Upper lobe of left lung (tissue), 6 donors: ENCODE measurements around the gene KMT2B. TPM values are rescaled to one million over a fixed set of nuclear protein-coding genes. Genes with fewer than 3 reads are reported as not detected.
A peak's percentile ranks its signal among the peaks of the same experiment; 100 is the strongest.

Experiments
- ATAC-seq, 2 donors: fragments of 200-7000 bp; cut with Tn5 transposase; one replicate each; pipeline ENCODE4 v1.9.1; 2022; ENCODE audit warnings: mild to moderate bottlenecking in 2 of 2, moderate library complexity in 2 of 2; ENCODE audit not compliant: low FRiP score in 2 of 2
- DNase-seq, 2 donors: peaks; one replicate each; pipeline ENCODE4 v3.0.0-alpha.2; 2019 to 2020
- H3K27ac ChIP-seq, 4 donors: fragments of 200-600 bp; sonication (generic); one replicate each; pipeline ENCODE4 v1.5.1; 2016 to 2019
- H3K27me3 ChIP-seq, 4 donors: fragments of 200-600 bp; sonication (generic); one replicate each; pipeline ENCODE4 v1.5.1; 2017 to 2019
- H3K36me3 ChIP-seq, 4 donors: fragments of 200-600 bp; sonication (generic); one replicate each; pipeline ENCODE4 v1.5.1; 2016 to 2019
- H3K4me1 ChIP-seq, 4 donors: fragments of 200-600 bp; sonication (generic); one replicate each; pipeline ENCODE4 v1.5.1; 2018 to 2019
- H3K4me3 ChIP-seq, 4 donors: fragments of 200-600 bp; sonication (generic); one replicate each; pipeline ENCODE4 v1.5.1; 2017 to 2019; ENCODE audit warnings: mild to moderate bottlenecking in 2 of 4, moderate library complexity in 1 of 4
- H3K9me3 ChIP-seq, 4 donors: fragments of 200-600 bp; sonication (generic); one replicate each; pipeline ENCODE4 v1.5.1; 2018 to 2019
- EP300 ChIP-seq, 4 donors: sonication (generic); formaldehyde crosslinking; IDR thresholded peaks; one replicate each; pipeline ENCODE4 v1.5.1; 2017; ENCODE audit warnings: antibody characterized with exemption in 4 of 4, control low read depth in 2 of 4
- POLR2A ChIP-seq, 4 donors: fragments of 450-650 bp; IDR thresholded peaks; one replicate each; pipeline ENCODE4 v1.5.1; 2016 to 2017; ENCODE audit warnings: antibody characterized with exemption in 4 of 4, mild to moderate bottlenecking in 2 of 4
- POLR2AphosphoS5 ChIP-seq, 2 donors: sonication (generic); formaldehyde crosslinking; IDR thresholded peaks; one replicate each; pipeline ENCODE4 v1.5.1; 2017; ENCODE audit warnings: antibody characterized with exemption in 2 of 2
- WGBS, 2 donors: methylation state at CpG; one replicate each; pipeline ENCODE4 v1.1.5; 2017 to 2018; 5-methylcytosine and 5-hydroxymethylcytosine counted together
- total RNA-seq, 6 donors: library from RNA; depleted of rRNA in 4 of 6; stranded (reverse); fragments of >200 nt in 4 of 6; gene quantifications; one replicate each; pipeline versions ENCODE4 v1.1.0 to v1.2.1, GENCODE V29; 2016 to 2021
- TF ChIP-seq, protein P1 (sequence below), 6 experiments: fragments of 450-650 bp in 4 of 6; fragments of 200-600 bp in 2 of 6; sonication (generic) in 2 of 6; IDR thresholded peaks; one replicate each; pipeline ENCODE4 v1.5.1; 2016 to 2019; ENCODE audit warnings: antibody characterized with exemption in 6 of 6
- donor health status: DM: no; HTN: no; CAD: no; lungs with moderate emphysema.
- donor health status: DM: no; HTN: yes; CAD: no; lungs with severe emphysema.

KMT2B gene
- total RNA-seq, 6 donors from 2014 or later: 23.3 to 70.2 (median 37.3) TPM

DNA sequence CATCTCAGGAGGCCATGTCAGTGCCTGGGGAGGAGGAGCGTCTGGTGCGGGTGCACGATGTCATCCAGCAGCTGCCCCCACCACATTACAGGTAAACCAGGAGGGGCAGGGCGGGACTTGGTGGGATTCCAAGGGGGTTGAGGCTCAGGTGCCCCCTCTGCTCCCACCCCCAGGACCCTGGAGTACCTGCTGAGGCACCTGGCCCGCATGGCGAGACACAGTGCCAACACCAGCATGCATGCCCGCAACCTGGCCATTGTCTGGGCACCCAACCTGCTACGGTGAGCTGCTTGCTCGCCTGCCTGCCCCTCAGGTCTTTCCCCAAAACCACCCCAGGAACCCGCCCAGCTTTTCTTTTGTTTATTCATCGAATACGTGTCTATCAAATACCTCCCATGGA is 64.8 kb downstream of the KMT2B start:
- no peak for ATAC-seq
- no peaks in the 10 kb centered on the region for H3K27me3 ChIP-seq
- WGBS, 2 donors: 90 to 96% methylated on average over 8 to 12 of the region's 12 CpGs

DNA sequence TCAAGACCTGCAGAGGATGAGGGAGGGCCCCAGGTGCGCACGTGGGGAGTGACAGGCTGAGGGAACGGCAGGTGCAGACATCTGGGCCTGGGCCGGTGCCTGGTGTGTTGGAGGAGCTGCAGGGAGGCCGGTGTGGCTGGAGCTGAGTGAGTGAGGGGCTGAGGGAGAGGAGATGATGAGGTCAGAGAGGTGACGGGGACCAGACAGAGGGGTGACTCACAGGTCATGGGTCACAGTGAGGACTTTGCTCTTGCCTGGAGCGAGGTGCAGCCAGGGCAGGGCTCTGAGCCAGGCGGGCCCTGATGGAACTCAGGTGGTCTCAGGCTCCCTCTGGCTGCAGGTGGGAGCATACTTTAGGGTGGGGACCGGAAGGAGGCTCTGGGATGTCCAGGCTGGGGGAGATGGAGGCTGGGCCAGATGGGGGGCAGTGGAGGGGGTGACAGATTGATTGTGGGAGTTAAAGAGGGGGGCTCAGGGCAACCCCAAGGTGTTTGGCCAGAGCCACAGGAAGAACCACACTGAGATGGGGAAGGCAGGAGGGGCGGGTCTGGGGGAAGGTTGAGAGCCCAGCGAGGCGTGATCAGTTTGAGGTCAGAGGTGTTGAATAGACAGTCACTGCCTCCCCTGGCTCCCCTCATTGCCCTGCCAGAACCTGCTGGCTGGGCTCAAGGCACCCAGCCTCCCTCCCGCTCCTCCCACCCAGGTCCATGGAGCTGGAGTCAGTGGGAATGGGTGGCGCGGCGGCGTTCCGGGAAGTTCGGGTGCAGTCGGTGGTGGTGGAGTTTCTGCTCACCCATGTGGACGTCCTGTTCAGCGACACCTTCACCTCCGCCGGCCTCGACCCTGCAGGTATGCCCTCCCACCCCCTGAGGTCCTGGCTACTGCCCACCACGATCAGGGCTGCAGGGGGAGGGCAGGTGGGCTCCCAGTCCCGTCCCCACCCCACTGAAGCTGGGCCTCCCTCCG is 65.9 kb downstream of the KMT2B start:
- Histone ChIP-seq H3K9me3 (no peaks in the 10 kb centered on the region), H3K4me3 (no peak overlapping the region), H3K27me3 (no peaks in the 10 kb centered on the region), H3K27ac (no peak overlapping the region), H3K4me1 (no peaks in the 10 kb centered on the region), H3K36me3 (peaks cover 0 to 44% (median 23%) of the 10 kb centered on the region in 4 donors)
- no peak for TF ChIP-seq POLR2A (IDR thresholded peaks at IDR 0.05)
- TF ChIP-seq, protein P1, sequence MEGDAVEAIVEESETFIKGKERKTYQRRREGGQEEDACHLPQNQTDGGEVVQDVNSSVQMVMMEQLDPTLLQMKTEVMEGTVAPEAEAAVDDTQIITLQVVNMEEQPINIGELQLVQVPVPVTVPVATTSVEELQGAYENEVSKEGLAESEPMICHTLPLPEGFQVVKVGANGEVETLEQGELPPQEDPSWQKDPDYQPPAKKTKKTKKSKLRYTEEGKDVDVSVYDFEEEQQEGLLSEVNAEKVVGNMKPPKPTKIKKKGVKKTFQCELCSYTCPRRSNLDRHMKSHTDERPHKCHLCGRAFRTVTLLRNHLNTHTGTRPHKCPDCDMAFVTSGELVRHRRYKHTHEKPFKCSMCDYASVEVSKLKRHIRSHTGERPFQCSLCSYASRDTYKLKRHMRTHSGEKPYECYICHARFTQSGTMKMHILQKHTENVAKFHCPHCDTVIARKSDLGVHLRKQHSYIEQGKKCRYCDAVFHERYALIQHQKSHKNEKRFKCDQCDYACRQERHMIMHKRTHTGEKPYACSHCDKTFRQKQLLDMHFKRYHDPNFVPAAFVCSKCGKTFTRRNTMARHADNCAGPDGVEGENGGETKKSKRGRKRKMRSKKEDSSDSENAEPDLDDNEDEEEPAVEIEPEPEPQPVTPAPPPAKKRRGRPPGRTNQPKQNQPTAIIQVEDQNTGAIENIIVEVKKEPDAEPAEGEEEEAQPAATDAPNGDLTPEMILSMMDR (IDR thresholded peaks at IDR 0.05): no peak
- no peak for TF ChIP-seq EP300 (IDR thresholded peaks at IDR 0.05)
- TF ChIP-seq POLR2AphosphoS5 (IDR thresholded peaks at IDR 0.05): no peak
- WGBS, 2 donors: 88 to 89% methylated on average over 22 to 26 of the region's 28 CpGs
- ATAC-seq: no peak
- peak in 1 of 2 donors; percentile 76 for DNase-seq

More for the DNA sequence above, 64.8 kb downstream of the KMT2B start:
- H3K36me3 ChIP-seq: peaks cover 0 to 46% (median 26%) of the 10 kb centered on the region in 4 donors
- no peaks in the 10 kb centered on the region for H3K4me1 ChIP-seq
- no peak for TF ChIP-seq POLR2AphosphoS5 (IDR thresholded peaks at IDR 0.05)
- H3K9me3 ChIP-seq: no peaks in the 10 kb centered on the region
- peak in 1 of 2 donors; percentile 57 for DNase-seq
- H3K4me3 ChIP-seq: no peak overlapping the region
- no peak overlapping the region for H3K27ac ChIP-seq

DNA sequence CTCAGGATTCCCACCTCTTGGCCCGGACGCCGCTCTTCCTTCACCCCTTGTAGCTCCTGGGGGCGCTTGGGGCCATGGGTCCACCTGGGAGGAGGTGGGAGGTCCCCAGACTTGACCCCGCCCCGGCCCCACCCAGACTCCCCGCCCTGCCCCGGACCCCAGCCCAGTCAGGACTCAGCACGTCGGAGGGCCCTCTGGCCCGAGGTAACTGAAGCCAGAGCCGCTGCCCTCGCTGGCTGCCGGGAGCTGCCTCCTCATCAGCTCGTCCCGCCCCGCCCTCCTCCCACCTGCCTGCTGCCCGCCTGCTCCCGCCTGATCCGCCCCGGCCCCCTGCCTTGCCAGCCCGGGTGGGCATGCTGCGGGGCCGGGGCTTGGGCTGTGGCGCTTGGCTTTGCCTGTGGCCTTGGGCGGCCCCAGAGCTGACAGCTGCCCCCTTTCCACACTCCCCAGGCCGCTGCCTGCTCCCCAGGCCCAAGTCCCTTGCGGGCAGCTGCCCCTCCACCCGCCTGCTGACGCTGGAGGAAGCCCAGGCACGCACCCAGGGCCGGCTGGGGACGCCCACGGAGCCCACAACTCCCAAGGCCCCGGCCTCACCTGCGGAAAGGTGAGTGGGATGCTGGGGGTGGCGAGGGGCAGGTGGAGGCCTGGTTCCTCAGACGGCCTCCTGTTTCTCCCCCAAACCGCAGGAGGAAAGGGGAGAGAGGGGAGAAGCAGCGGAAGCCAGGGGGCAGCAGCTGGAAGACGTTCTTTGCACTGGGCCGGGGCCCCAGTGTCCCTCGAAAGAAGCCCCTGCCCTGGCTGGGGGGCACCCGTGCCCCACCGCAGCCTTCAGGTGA is 66.9 kb downstream of the KMT2B start:
- DNase-seq (peak in 1 of 2 donors; percentile 75), ATAC-seq (no peak)
- no peaks in the 10 kb centered on the region for H3K9me3 ChIP-seq
- no peak overlapping the region for H3K4me3 ChIP-seq
- peaks cover 0 to 40% (median 23%) of the 10 kb centered on the region in 4 donors for H3K36me3 ChIP-seq
- no peak overlapping the region for H3K27ac ChIP-seq
- TF ChIP-seq, protein P1 (IDR thresholded peaks at IDR 0.05): no peak
- no peak for TF ChIP-seq POLR2A (IDR thresholded peaks at IDR 0.05)
- TF ChIP-seq POLR2AphosphoS5 (IDR thresholded peaks at IDR 0.05): no peak
- no peak for TF ChIP-seq EP300 (IDR thresholded peaks at IDR 0.05)
- H3K4me1 ChIP-seq: no peaks in the 10 kb centered on the region
- H3K27me3 ChIP-seq: no peaks in the 10 kb centered on the region
- 89 to 90% methylated on average over 17 to 18 of the region's 45 CpGs for WGBS, 2 donors

DNA sequence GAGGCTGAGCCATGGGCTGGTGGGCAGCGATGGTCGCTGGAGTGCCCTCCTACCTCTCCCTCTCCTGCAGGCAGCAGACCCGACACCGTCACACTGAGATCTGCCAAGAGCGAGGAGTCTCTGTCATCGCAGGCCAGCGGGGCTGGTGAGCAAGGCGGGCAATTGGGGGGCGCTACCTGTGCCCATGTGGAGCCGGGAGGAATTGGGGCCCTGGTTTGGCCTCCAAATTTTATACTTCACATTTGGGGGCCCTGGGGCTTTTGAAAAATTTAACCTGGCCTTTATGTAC is 67.5 kb downstream of the KMT2B start:
- Histone ChIP-seq H3K9me3 (no peaks in the 10 kb centered on the region), H3K36me3 (peaks cover 0 to 37% (median 18%) of the 10 kb centered on the region in 4 donors), H3K27ac (no peak overlapping the region), H3K27me3 (no peaks in the 10 kb centered on the region), H3K4me1 (no peaks in the 10 kb centered on the region), H3K4me3 (no peak overlapping the region)
- 91 to 92% methylated on average over 3 to 6 of the region's 10 CpGs for WGBS, 2 donors
- DNase-seq: no peak
- TF ChIP-seq POLR2A (IDR thresholded peaks at IDR 0.05) (no peak), EP300 (IDR thresholded peaks at IDR 0.05) (no peak), POLR2AphosphoS5 (IDR thresholded peaks at IDR 0.05) (no peak)
- TF ChIP-seq, protein P1 (IDR thresholded peaks at IDR 0.05): no peak
- no peak for ATAC-seq
